ENCODE measurements around the gene ORAI2. TPM values are rescaled to one million over a fixed set of nuclear protein-coding genes. Genes with fewer than 3 reads are reported as not detected.
A peak's percentile ranks its signal among the peaks of the same experiment; 100 is the strongest.

Gene ORAI2
- total and polyA plus RNA-seq, 2 of the 13 experiments (the other 11 are each of a cell fraction or from before 2014, with no cell fraction given): 3.0 to 6.0 TPM

GRCh38 chr7:102395873-102396709 is 37.3 kb upstream of the ORAI2 start, which contains the start of gene PRKRIP1 (continued):
- no peak for TF ChIP-seq TBX3 (IDR thresholded peaks at IDR 0.05; ENCODE audit: borderline replicate concordance)
- TF ChIP-seq ZNF234 (CRISPR knock-in tag; conservative IDR thresholded peaks at IDR 0.05): no peak
- TF ChIP-seq ZFAT (CRISPR knock-in tag; conservative IDR thresholded peaks at IDR 0.05): no peak
- TF ChIP-seq ZNF432 (CRISPR knock-in tag; IDR thresholded peaks at IDR 0.05; ENCODE audit: borderline replicate concordance): no peak
- TF ChIP-seq ELF1 (CRISPR knock-in tag; IDR thresholded peaks at IDR 0.05): peak; percentile 38; the same call in 1 of the 2 replicates
- TF ChIP-seq ELF3 (CRISPR knock-in tag; IDR thresholded peaks at IDR 0.05): no peak
- TF ChIP-seq SALL1 (CRISPR knock-in tag; IDR thresholded peaks at IDR 0.05): peak; percentile 65
- TF ChIP-seq DBP (CRISPR knock-in tag; IDR thresholded peaks at IDR 0.05; ENCODE audit: not compliant biosample characterization): no peak
- 0 out of 2 replicates have a peak, but pooled peaks have one; percentile 27 for TF ChIP-seq GATA4 (IDR thresholded peaks at IDR 0.05; ENCODE audit: borderline replicate concordance, low read depth)
- no peak for TF ChIP-seq CAMTA2 (CRISPR knock-in tag; IDR thresholded peaks at IDR 0.05; ENCODE audit: borderline replicate concordance)
- 0 out of 2 replicates have a peak, but pooled peaks have one; percentile 2 for TF ChIP-seq ZNF629 (CRISPR knock-in tag; conservative IDR thresholded peaks at IDR 0.05)
- TF ChIP-seq ATF3 (CRISPR knock-in tag; IDR thresholded peaks at IDR 0.05): no peak
- TF ChIP-seq, protein P1, sequence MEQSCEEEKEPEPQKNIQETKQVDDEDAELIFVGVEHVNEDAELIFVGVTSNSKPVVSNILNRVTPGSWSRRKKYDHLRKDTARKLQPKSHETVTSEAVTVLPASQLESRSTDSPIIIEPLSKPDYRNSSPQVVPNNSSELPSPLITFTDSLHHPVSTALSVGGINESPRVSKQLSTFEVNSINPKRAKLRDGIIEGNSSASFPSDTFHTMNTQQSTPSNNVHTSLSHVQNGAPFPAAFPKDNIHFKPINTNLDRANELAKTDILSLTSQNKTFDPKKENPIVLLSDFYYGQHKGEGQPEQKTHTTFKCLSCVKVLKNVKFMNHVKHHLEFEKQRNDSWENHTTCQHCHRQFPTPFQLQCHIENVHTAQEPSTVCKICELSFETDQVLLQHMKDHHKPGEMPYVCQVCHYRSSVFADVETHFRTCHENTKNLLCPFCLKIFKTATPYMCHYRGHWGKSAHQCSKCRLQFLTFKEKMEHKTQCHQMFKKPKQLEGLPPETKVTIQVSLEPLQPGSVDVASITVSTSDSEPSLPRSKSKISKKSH (CRISPR knock-in tag; IDR thresholded peaks at IDR 0.05; ENCODE audit: borderline replicate concordance): peak; percentile 33; the same call in 1 of the 2 replicates
- TF ChIP-seq ZNF431 (CRISPR knock-in tag; IDR thresholded peaks at IDR 0.05; ENCODE audit: borderline replicate concordance, low read depth): no peak
- TF ChIP-seq ZSCAN30 (CRISPR knock-in tag; IDR thresholded peaks at IDR 0.05): no peak
- no peak for TF ChIP-seq JUND (CRISPR knock-in tag; IDR thresholded peaks at IDR 0.05)
- no peak for TF ChIP-seq ZNF530 (CRISPR knock-in tag; IDR thresholded peaks at IDR 0.05; ENCODE audit: low read depth)
- TF ChIP-seq ZFP36L1 (CRISPR knock-in tag; IDR thresholded peaks at IDR 0.05): no peak
- TF ChIP-seq ZNF816 (CRISPR knock-in tag; IDR thresholded peaks at IDR 0.05; ENCODE audit: borderline replicate concordance): no peak
- TF ChIP-seq THYN1 (CRISPR knock-in tag; IDR thresholded peaks at IDR 0.05; ENCODE audit: borderline replicate concordance, low read depth): no peak
- peak; percentile 88 for TF ChIP-seq ZFX (CRISPR knock-in tag; IDR thresholded peaks at IDR 0.05; ENCODE audit: low read depth)
- no peak for TF ChIP-seq MBD4 (IDR thresholded peaks at IDR 0.05; ENCODE audit: borderline replicate concordance, low read length)
- TF ChIP-seq FOXO4 (CRISPR knock-in tag; conservative IDR thresholded peaks at IDR 0.05): no peak
- peak; percentile 32; the same call in 1 of the 2 replicates for TF ChIP-seq KAT7 (CRISPR knock-in tag; IDR thresholded peaks at IDR 0.05; ENCODE audit: borderline replicate concordance)
- no peak for TF ChIP-seq SP1 (IDR thresholded peaks at IDR 0.05)
- TF ChIP-seq SP1 (CRISPR knock-in tag; IDR thresholded peaks at IDR 0.05): no peak
- TF ChIP-seq CEBPB (IDR thresholded peaks at IDR 0.05; ENCODE audit: borderline replicate concordance, low read depth, low read length): peak; percentile 81

Data from HepG2 (cell line).